ENCODE data around the gene ALG1L2.
A peak's percentile ranks its signal among the peaks of the same experiment; 100 is the strongest.
"Not testable (repeated sequence)": the region's sequence is repeated elsewhere in the genome, so short reads cannot be mapped to it uniquely, and the experiment has no call there.

Gene ALG1L2

DNA sequence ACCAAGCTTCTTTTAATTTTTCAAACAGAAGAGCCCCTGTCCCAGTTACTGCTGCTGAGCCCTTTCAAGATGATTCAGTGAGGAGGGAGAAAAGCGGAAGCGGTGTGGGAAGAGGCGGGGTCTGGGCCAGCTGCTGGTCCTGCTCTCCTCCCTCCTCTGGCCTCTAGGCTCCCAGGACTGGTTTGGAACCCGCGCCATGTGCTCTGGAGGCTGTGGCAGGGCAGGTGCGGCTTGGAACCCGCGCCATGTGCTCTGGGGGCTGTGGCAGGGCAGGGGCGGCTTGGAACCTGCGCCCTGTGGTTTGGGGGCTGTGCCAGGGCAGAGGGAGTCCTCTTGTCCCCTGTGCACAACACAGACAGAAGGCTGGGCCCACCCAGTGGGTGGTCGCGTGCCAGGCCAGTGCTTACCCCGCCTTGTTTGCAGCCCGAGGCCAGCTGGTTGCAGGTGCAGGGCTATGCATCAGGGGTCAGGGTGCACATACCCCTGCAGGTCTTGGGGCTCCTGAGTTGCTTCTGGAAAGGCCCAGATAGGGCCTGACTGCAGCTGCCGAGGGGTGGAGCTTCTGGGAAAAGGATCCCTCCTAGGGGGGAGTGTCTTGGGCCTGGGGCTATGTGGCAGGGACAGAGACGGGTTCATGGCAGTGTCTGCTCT, 12.2 kb downstream of the ALG1L2 start:
- DNase-seq (ENCODE audit: low spot score): peak; percentile 32

DNA sequence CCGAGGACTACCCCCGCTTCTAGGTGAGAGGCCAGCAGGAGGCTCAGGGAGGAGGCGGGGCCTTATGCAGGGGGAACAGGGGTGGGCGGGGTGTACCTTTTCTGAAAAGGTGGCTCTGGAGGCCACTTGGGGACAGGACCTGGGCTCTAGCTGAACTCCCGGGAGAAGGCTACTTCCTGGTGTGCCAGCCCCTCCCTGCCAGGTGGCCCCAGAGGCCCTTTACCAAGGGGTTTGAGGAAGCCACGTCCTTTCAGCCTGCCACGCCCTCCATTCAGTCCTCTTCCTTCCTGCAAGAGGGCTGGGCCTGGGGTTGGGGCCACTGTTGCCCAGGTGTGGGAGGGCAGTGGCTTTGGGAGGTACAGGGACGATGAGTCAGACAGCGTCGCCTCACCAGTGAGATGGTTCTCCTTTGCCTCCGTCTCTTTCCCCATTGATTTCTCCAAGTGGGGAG, 12.9 kb downstream of the ALG1L2 start:
- DNase-seq (ENCODE audit: low spot score): peak; percentile 43

DNA sequence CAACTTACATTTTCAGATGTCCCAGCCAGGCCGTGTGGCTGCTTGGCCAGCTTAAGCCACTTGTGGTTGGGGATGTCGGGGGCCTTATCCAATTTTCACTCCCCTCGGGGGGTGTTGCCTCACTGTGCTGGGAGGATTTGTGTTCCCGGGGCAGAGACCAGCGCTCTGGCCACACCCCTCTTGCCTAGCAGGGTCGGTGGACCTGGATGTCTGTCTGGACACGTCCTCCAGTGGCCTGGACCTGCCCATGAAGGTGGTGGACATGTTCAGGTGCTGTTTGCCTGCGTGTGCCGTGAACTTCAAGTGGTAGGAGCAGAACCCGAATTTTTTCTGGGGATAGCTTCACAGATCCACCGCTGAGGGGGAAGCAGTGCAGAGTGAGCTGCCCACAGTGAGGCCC, 14.2 kb downstream of the ALG1L2 start:
- not testable (repeated sequence) for DNase-seq (ENCODE audit: low spot score)

DNA sequence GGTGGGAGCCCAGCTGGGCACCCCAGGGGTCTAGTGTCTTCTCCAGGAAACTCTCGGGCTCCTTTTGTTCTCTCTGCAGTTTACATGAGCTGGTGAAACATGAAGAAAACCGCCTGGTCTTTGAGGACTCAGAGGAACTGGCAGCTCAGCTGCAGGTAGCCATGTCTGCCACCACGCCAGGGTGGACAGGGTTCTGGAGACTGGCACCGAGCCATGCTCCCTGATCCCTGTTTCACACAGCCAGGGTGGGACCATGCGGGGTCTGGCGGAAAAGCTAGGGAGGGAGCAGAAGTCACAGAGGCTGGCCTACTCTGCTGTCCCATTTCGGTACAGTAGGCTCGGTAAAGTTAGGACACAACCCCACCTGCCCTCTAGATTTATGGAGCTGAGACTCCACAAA, 15.5 kb downstream of the ALG1L2 start:
- DNase-seq (ENCODE audit: low spot score): not testable (repeated sequence)

DNA sequence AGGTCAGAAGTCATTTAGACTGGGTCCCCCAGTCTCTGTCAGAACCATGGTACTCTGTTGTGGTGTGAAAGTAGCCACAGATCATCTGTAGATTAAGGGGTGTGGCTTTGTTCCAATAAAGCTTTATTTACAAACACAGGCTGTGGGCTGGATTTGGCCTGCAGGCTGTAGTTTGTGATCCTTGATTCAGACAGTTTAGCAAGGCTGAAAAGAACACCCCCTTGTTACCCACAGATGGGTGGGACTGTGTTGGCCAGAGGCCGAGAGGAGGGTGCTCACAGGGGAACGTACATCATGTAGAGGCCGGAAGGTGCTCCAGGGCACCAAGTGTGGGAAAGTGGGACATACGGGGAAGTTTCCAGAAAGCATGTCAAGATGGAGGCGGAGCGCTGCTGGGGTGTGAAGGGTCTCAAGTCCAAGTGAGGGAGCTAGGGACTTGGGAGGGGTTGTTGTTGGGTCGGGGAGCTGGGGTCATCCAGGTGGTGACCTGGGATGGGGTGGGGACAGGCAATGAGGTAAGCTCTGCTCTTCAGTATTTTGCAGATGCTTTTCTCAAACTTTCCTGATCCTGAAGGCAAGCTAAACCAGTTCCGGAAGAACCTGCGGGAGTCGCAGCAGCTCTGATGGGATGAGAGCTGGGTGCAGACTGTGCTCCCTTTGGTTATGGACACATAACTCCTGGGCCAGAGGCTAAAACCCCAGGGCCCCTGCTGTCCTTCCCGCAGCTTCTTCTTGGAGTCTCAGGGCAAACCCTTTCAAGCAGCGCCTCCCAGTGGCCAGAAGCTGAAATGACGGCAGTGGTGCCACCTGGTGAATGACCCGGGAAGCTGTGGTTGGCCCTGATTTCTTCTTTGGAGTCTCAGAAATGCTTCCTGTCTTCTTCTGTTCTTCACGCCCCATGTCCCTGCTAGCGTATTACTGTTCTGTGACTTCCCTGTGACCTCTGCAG, 16.3 kb downstream of the ALG1L2 start:
- peak; percentile 70 for DNase-seq (ENCODE audit: low spot score)

DNA sequence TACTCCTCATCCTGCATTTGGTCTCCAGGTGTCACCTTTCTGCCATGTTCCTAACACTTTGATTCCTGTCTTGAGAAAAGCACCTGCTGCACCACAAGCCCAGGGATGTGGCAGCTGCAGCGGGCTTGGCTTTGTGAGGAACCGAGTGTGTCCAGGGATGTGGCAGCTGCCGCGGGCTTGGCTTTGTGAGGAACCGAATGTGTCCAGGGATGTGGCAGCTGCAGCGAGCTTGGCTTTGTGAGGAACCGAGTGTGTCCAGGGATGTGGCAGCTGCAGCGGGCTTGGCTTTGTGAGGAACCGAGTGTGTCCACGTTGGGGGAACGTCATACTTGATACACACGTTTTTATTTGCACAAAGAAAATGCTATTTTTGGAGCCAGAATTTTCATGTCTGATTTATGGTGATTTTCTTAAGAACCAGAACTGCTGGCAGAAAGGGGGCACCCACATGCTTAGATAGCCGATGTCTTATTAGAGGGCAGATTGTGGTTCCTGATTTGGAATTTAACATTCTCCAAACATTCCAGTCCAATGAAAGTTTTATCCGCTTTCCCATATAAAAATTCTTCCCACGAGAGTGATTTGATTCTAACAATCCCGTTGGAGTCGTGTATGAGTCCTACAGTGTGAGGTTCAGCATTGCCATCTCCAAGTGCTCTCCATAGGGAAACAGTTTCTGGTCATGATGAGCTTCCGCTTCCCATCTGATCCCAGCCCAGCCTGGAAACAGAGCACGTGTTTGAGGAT, 17.2 kb downstream of the ALG1L2 start:
- not testable (repeated sequence) for DNase-seq (ENCODE audit: low spot score)

DNA sequence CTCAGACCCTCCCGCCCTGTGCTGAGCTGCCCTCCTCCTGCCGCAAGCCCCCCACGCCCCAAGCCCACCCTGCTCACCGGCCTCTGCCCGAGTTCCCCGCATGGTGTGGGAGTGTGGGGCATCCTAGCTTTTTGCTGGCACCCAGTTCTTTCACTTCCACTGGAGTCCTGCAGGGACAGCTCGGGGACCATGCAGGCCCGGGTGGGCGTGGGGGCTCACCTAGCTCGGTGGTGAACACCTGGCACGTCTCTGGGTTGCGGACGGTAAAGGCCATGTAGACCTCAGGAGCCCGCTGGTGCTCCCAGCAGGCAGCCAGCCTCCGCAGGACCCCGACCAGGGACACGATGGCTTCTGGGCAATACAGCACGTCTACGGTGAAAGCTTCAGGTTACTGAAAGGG, 20.9 kb downstream of the ALG1L2 start:
- not testable (repeated sequence) for DNase-seq (ENCODE audit: low spot score)

DNA sequence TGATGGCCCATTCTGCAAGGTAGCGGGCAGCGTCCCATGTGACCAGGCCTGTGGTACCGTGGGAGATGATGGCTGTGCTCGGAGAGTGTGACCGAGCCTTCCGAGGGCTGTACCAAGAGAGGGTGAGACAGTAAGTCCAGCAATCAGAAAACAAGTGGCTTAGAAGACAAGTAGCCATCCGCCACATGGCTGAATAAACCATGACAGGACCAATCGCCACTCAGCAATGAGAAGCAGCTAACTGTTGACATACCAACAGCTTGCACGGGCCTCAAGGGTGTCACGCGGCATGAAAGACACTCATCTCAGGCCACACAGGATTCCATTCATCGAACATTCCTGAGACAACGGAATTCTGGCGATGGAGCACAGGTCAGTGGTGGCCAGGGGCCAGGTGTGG, 22.6 kb downstream of the ALG1L2 start:
- DNase-seq (ENCODE audit: low spot score): not testable (repeated sequence)

DNA sequence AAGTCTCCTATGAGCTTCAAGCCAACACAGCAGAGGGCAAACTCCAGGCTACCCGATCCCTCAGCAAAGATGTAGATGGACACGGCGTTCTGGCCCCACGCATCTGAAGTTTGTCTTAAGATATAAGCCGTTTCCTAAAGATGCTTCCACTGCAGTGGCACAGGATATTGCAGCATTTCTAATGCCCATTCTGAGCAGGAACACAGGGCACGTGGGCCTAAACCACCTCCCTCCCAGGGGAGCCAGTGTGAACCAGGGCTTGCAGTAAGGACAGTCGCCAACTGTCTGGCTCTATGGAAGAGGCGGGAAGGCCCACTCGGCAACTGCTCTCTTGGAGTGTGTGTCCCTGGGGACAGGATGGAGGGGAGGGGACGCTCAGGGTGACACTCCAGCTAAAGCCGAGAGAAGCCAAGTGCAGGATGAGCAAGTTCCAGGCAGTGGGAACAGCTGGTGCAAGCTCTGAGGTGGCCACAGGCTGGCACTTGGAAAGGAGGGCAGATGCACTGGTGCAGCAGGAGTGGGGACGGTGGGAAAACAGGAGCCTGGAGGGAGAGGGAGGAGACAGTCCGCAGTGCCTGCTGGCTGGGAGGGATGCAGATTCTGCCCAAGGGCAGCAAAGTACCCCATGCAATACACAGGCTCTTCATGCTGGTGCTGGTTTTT, 25.8 kb downstream of the ALG1L2 start:
- DNase-seq (ENCODE audit: low spot score): not testable (repeated sequence)

DNA sequence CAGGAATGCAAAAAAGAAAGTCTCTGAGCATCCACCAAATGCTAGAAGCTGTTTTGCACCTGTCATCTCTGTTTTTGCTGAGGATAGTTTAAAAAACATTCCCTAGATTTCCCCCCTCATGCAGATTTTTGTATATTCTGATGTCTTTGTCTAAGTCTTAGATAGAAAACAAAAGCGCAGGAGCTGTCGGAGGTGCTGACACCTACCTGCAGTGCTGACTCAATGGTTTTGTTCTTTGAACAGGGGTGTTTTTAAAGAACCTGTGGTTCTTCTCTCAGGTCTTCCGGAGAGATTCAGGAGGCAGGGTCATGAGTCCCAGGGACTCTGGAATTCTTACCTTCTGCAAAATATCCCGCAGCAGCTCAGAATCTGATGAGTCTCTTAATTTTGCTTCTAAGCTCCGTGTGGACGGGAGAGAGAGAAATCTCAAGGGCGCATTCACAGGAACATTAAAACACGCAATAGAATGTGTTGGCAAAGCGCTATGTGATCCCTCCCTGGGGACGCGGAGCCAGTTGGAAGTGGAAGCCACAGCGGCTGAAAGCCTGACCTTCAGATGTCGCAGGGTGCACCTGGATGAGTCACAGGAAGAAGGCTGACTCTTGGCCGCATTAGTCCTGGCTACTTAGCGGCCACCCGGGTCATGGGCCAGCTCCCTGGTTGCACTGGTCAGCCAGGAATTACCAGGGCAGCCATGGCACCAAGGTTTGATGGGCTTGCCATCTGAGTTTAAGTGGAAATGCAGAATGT, 27.4 kb downstream of the ALG1L2 start:
- DNase-seq (ENCODE audit: low spot score): not testable (repeated sequence)

DNA sequence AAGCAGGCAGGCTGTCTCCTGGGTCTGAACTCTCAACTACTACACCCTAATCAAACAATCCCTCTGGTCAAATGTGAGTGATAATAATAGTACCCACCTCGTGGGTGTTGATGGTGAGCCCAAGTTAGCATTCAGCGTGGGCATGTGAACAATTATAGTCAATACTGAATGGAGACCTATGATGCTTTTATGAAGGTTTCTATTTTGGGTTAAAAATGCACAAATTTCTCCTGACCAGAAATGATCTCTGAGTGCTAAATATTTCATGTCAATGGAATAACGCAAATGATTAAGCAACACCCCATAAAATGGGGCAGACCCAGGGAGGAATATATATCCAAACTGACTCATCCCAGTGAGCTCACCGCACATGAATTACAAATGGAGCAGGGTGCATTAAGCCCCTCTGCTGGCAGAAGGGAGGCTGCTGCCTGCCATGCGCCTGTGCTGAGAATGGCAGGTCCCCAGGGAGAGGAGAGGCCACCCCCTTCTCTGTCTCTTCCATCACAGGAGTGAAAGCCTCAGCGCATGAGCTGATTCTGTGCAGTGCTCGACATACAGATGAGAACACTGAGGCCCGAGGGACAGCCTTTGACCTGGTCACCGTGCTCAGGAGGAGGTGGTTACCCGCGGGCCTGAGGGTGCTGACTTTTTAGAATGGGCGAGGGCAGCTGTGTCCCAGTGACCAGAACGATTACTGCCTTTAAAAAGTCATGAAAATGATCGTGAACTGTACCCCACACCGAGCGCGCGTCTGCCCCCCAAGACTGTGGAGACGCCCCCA, 28.9 kb downstream of the ALG1L2 start:
- peak; percentile 6 for DNase-seq (ENCODE audit: low spot score)

DNA sequence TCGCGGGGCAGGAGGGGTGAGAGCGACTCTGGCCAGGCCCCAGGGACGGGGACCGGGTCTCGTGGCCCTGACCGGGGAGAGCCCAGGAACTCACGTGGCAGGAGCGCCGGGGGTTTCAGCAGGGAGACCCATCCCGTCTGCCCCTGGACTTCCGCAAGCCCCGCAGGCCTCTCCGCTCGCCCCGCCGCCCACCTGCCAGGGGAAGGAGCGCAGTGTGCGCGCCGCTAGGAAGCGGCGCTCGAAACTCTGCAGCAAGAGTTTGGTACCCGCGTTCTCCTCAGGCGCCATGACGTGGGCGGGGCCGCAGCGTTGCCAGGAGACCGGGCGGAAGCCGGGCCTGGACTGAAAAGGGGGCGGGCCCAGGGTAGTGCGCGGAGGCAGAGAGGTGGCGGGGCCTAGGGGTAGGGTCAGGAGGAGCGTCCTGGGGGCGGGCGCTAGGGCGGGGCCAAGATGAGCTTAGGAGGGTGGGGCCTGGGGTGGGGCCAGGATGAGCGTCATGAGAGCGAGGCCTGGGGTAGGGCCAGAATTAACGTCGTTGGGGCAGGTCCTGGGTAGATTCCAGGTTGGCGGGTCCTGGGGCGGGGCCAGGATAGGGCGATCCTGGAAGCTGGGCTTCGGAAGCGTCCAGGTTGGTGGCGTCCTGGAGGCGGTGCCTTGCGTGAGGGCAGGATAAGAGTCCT, 29.7 kb downstream of the ALG1L2 start:
- DNase-seq (ENCODE audit: low spot score): peak; percentile 99

DNA sequence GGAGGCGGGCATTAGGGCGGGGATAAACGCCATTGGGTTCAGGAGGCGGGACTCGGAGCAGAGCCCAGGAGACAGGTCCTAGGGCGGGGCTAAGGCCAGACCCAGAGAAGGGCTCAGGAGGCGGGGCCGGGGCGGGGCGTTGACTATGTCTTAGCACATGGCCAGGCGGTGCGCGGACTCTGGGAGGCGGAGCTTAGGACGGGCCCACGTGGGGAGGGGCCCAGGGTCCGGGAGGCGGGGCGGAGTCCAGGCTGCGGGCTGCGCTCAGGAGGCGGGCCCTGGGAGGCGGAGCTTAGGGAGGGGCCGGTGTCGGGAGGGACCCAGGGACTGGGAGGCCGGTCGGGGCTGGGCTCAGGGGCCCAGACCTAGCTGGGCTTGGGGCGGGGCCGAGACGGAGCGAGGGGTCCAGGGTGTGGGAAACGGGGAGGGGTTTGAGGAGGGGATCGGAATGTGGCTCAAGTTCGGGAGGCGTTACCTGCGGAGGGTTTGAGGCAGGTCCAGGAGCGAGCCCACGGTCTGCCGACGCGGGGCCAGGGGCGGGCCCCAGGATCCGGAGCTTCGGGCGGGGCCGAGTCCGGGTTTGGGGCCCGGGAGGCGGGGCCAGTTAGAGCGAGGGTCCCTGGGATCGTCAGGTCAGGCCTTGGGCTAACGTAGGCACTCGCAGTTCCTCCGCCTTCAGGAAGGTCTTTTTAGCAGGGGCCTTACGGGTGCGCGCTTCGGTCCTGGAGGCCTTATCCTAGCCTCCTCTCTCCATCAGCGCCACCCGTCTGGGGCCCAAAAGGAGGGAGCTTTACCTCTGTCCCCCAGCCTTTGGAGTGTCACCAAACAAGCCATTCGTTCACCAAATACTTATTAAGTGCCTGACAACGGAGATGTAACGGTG, 30.5 kb downstream of the ALG1L2 start:
- DNase-seq (ENCODE audit: low spot score): peak; percentile 99

DNA sequence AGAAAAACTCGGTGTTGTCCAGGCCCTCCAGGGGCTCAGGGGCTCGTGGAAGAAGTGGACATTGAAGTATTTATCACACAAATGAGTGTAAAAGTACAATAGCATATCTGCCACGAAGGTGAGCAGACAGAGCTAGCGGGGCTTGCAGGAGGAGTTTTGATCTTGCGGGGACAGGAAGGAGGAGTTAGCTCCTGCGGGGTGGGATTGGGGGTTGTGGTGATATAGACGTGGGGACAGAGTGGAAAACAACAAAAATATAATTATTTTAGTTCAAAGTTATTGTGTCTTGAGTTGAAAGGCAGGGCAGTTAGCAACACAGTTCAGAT, 31.1 kb downstream of the ALG1L2 start:
- not testable (repeated sequence) for DNase-seq (ENCODE audit: low spot score)

DNA sequence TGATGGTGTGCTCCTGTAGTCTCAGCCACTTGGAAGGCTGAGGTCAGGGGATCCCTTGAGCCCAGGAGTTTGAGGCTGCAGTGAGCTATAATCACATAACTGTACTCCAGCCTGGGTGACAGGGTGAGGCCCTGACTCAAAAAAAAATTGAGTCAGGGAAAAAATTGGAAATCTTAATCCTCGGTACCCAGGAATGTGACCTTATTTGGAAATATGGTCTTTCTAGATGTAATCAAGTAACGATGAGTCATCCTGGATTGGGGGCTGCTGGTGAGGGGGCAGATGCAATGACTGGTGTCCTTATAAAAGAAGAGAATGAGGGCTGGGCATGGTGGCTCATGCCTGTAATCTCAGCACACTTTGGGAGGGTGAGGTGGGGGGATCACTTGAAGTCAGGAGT, 33.8 kb downstream of the ALG1L2 start:
- not testable (repeated sequence) for DNase-seq (ENCODE audit: low spot score)

DNA sequence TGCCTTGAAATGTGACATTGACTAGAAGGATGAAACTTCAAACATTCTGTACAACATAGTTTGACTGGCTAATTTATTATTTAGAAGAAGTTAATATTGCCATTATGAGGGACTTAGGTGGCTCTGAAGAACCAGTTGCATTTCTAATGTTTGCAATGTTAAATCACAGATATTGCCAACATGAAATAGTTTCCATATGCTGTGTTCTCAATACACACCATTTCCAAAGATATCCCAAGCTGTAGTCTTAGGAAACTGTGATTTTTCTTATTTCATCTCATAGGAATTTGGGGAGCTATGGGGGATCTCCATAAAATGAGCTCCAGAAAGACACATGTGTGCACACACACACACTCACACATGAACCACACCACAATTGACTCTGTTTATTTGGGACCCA, 36.3 kb downstream of the ALG1L2 start:
- no peak for DNase-seq (ENCODE audit: low spot score)

DNA sequence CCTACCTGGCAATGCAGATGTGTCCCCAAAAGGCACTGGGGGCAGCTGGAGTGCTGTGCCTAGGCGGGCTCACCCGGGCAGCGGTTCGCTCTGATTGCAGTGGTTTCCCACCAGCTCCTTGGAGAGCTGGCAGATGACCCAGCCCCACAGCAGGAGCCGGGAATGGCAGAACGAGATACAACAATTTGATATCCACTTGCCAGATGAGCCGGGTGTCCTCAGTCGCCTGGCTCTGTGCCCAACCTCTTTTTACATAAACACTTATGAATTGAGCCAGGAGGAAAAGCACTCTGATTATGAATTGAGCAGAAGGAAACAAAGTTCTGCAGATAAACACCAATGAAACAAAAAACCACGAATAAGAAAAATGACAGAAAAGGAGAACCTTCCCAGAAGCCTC, 38.2 kb downstream of the ALG1L2 start:
- not testable (repeated sequence) for DNase-seq (ENCODE audit: low spot score)

DNA sequence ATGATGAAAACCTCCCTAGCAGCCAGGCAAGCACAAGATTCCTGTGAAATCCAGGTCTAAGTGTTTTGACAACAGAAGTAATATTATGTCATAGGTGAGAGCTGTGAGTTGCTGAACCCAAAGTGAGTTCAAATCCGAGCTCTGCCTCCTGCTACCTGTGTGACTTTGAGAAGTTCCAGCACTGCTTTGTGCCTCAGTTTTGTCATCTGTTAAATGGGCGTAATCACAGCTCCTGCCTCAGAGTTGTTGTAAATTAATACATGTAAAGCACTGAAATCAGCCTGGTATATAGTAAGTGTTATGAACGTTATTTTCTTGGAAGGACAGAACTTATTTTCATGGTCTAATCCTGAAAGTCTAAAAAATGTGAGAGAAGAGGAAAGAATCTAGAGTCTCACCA, 38.7 kb downstream of the ALG1L2 start:
- not testable (repeated sequence) for DNase-seq (ENCODE audit: low spot score)

Measured in CD4-positive, alpha-beta T cell treated with Interleukin-2 at 100 ng/mL for 4 hours (primary cell).